Body of pancreas (tissue), 4 donors: ENCODE measurements around the gene CDC42EP4.

Experiments
- POLR2A ChIP-seq, 3 donors: fragments of 450-650 bp; IDR thresholded peaks; one replicate each; pipeline ENCODE4 v1.6.1; 2016; ENCODE audit warnings: antibody characterized with exemption in 3 of 3, mild to moderate bottlenecking in 2 of 3
- TF ChIP-seq, protein P1 (sequence below), 7 experiments: fragments of 450-650 bp in 4 of 7; fragments of 200-600 bp in 3 of 7; sonication (generic) in 3 of 7; IDR thresholded peaks; one replicate each; pipeline ENCODE4 v1.5.1; 2016 to 2019; ENCODE audit warnings: antibody characterized with exemption in 7 of 7

GRCh38 chr17:73349138-73349537 is 37.3 kb upstream of the CDC42EP4 start:
- TF ChIP-seq, protein P1, sequence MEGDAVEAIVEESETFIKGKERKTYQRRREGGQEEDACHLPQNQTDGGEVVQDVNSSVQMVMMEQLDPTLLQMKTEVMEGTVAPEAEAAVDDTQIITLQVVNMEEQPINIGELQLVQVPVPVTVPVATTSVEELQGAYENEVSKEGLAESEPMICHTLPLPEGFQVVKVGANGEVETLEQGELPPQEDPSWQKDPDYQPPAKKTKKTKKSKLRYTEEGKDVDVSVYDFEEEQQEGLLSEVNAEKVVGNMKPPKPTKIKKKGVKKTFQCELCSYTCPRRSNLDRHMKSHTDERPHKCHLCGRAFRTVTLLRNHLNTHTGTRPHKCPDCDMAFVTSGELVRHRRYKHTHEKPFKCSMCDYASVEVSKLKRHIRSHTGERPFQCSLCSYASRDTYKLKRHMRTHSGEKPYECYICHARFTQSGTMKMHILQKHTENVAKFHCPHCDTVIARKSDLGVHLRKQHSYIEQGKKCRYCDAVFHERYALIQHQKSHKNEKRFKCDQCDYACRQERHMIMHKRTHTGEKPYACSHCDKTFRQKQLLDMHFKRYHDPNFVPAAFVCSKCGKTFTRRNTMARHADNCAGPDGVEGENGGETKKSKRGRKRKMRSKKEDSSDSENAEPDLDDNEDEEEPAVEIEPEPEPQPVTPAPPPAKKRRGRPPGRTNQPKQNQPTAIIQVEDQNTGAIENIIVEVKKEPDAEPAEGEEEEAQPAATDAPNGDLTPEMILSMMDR (IDR thresholded peaks at IDR 0.05): no peak
- no peak for TF ChIP-seq POLR2A (IDR thresholded peaks at IDR 0.05)
